C4-2B (cell line): ENCODE measurements around the gene HAPLN2.

Experiments
- H3K27ac ChIP-seq: fragments of 450-650 bp; 2 replicates; pipeline ENCODE4 v1.5.1; 2017
- ZFX ChIP-seq: fragments of 450-650 bp; IDR thresholded peaks from 2 replicates; pipeline ENCODE4 v1.6.1; 2017
- TF ChIP-seq, protein P1 (sequence below): fragments of 450-650 bp; conservative IDR thresholded peaks from 2 replicates; pipeline ENCODE4 v1.5.1; 2017; ENCODE audit warnings: mild to moderate bottlenecking

The HAPLN2 gene

DNA sequence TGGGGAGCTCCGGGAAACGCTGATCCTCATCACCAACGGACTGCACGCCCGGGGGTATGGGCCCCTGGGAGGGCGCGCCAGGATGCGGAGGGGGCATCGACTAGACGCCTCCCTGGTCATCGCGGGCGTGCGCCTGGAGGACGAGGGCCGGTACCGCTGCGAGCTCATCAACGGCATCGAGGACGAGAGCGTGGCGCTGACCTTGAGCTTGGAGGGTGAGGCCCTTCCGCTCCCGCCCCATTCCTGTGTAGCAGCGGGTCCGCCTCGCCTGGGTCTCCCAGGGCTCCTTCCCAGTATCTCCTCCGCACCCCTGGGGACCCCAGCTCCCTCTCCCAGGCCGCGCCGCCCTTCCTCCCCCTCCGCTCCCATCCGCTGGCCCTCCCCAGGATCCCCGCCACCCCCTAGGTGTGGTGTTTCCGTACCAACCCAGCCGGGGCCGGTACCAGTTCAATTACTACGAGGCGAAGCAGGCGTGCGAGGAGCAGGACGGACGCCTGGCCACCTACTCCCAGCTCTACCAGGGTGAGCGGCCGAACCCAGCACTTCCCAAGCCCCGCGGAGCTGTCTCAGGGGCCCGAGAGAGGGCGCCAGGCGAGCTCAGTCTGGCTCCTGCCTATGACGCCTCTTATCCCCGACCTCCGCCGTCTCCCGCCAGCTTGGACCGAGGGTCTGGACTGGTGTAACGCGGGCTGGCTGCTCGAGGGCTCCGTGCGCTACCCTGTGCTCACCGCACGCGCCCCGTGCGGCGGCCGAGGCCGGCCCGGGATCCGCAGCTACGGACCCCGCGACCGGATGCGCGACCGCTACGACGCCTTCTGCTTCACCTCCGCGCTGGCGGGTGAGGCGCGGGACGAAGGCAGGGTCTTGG is 5.0 kb downstream of the HAPLN2 start:
- no peak for TF ChIP-seq ZFX
- TF ChIP-seq, protein P1, sequence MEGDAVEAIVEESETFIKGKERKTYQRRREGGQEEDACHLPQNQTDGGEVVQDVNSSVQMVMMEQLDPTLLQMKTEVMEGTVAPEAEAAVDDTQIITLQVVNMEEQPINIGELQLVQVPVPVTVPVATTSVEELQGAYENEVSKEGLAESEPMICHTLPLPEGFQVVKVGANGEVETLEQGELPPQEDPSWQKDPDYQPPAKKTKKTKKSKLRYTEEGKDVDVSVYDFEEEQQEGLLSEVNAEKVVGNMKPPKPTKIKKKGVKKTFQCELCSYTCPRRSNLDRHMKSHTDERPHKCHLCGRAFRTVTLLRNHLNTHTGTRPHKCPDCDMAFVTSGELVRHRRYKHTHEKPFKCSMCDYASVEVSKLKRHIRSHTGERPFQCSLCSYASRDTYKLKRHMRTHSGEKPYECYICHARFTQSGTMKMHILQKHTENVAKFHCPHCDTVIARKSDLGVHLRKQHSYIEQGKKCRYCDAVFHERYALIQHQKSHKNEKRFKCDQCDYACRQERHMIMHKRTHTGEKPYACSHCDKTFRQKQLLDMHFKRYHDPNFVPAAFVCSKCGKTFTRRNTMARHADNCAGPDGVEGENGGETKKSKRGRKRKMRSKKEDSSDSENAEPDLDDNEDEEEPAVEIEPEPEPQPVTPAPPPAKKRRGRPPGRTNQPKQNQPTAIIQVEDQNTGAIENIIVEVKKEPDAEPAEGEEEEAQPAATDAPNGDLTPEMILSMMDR, result peak; percentile 39
- H3K27ac ChIP-seq, result no peak overlapping the region

DNA sequence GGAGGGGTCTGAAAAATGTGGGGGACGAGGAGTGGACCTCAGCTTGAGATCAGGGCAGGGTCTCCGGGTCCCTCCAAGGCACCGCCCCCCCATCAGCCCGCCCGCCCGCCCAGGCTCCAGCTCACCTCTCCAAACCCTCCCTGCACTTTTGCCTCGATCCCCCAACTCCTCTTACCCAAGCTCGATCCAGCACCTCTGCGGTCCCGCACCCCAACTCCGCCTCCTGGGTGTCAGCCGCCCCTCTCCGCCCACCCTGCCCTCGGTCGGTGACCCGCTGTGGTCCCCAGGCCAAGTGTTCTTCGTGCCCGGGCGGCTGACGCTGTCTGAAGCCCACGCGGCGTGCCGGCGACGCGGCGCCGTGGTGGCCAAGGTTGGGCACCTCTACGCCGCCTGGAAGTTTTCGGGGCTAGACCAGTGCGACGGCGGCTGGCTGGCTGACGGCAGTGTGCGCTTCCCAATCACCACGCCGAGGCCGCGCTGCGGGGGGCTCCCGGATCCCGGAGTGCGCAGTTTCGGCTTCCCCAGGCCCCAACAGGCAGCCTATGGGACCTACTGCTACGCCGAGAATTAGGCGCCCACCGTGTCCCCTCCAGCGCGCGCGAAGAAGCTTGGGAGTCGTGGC is 5.7 kb downstream of the HAPLN2 start:
- no peak overlapping the region for H3K27ac ChIP-seq
- TF ChIP-seq, protein P1, result no peak
- TF ChIP-seq ZFX, result no peak

DNA sequence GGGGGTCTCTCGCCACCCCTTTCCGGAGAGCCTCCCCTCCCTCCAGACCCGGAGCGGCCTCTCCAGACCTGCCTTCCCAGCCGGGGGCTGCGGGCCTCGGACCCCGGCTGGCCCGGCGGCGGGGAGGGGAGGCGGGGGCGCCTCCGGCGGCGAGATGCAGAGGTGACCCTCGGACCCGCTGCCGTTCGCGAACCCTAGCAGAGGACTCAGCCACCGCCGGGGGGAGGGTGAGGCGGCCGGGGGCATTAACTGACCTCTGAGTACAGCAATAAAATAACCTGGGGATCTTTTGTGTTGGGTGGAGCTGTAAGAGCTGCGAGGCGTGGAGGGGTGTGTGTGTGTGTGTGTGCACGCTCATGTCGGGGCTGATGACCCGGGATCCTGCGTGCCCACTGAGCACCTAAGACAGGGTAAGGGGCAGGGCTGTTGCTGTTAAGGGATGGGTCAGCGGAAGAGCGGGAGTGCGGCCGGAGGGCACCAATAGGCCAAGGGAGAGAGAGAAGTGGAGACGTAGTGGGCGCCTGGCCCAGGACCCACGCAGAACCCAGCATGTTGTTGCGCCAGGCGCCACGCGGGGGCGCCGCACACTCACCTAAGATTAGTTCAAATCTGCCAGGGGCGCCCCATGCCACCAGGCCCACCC is 6.3 kb downstream of the HAPLN2 start:
- H3K27ac ChIP-seq, result no peak overlapping the region
- TF ChIP-seq ZFX, result no peak
- TF ChIP-seq, protein P1, result peak; percentile 95

DNA sequence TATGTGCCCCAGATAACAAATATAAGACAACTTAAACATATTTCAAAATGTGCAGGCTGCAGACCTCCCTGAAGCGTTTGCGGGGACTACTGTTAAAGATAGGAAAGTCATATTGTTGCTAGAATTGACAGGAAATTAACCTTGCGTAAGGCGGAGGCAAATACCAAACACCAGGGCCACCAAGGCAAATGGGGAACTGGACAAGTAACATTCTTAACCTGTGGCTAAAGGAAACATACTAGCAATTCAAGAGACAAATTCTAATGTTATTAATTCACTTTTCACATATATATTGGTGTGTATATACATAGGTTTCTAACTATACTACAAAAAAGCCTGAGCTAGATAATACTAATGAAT is 6.8 kb downstream of the HAPLN2 start:
- no peak for TF ChIP-seq ZFX
- TF ChIP-seq, protein P1, result peak; percentile 78

DNA sequence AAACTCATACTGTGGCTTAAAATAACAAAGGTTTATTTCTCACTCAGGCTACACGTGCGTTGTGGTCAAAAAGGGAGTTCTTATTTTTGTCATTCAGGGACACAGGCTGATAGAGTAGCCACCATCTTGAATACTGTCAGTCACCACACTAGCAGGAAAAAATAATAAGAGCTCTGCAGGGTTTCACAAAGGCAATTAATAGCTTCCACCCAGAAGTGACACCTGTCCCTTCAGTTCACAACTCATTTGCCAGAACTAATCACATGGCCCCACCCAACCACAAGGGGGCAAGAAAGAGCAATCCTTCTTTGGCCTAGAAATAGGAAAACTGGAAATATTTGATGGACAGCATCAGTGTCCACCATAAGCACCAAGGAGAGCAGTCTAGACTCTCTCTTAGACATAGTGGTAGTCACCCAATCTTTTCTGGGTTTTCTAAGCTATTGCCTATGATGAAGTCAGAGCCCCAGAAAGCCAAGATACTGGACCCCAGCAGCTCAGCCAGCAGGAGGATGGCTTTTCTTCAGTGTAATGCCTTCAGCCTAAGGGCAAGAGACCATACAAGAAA is 8.2 kb downstream of the HAPLN2 start:
- TF ChIP-seq, protein P1, result peak; percentile 89
- TF ChIP-seq ZFX, result no peak

More for the DNA sequence above, 6.8 kb downstream of the HAPLN2 start:
- no peak overlapping the region for H3K27ac ChIP-seq

DNA sequence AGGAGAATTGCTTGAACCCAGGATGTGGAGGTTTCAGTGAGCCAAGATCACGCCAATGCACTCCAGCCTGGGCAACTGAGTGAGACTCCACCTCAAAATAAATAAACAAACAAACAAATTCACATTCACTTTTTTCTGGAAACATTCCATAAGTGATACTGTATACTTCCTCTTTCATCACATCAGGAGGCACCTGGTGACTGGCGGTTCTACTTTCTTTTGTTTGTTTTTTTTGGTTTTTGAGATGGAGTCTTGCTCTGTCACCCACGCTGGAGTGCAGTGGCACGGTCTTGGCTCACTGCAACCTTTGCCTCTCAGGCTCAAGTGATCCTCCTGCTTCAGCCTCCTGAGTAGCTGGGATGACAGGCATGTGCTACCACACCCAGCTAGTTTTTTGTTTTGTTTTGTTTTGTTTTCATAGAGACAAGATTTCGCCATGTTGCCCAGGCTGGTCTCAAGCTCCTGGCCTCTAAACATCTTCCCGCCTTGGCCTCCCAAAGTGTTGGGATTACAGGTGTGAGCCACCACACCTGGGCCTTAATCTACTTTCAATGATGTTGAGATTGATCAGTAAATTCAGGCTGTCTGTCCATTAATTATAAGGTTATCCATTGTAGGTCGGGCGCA is 10.7 kb downstream of the HAPLN2 start:
- TF ChIP-seq, protein P1, result no peak
- no peak for TF ChIP-seq ZFX
- H3K27ac ChIP-seq, result no peak overlapping the region

More for the DNA sequence above, 8.2 kb downstream of the HAPLN2 start:
- no peak overlapping the region for H3K27ac ChIP-seq
